IPS DF 19.7 (cell line): Measurements from ENCODE around the gene SHH.

Experiments used
- DNase-seq: peaks from one replicate; pipeline ENCODE4 v3.0.0-alpha.2; 2013; ENCODE audit warnings: low read depth, low spot score

SHH gene

DNA sequence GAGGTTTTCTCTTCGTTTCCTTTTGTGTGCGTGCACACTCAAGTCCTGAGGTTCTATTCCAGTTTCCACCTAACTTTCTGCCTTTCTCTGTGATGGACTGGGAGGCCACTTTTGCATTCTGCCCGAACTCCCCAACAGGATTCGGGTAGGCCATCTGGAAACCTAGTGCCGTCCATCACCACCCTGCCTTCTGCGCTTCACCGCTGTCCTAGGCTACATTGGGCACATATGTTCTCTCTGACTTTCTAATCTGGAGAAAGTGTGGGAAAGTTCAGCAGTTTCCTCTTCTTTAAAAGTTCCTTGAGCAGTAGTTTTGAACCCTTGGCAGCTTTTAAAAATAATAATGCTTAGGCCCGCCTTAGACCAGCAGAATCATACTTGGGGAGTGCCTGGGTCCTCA is 46.8 kb downstream of the SHH start:
- DNase-seq = no peak

DNA sequence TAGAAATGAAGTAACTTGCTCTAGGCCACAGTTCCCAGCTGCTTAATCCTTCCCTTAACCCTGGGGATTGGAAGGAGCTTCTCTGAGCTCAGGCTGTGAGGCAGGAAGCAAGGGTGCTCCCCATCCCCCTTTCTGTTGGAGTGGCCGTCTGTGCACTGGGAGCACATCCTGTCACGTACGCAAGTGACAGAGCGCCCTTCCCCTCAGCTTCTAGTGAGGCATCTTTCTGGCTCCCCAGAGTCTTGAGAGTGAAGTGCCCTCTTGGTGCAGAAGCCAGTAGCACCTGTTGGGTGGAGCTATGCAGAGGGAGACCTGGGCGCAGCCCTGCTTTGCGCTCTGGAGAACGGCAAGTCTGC is 47.8 kb downstream of the SHH start:
- no peak for DNase-seq

DNA sequence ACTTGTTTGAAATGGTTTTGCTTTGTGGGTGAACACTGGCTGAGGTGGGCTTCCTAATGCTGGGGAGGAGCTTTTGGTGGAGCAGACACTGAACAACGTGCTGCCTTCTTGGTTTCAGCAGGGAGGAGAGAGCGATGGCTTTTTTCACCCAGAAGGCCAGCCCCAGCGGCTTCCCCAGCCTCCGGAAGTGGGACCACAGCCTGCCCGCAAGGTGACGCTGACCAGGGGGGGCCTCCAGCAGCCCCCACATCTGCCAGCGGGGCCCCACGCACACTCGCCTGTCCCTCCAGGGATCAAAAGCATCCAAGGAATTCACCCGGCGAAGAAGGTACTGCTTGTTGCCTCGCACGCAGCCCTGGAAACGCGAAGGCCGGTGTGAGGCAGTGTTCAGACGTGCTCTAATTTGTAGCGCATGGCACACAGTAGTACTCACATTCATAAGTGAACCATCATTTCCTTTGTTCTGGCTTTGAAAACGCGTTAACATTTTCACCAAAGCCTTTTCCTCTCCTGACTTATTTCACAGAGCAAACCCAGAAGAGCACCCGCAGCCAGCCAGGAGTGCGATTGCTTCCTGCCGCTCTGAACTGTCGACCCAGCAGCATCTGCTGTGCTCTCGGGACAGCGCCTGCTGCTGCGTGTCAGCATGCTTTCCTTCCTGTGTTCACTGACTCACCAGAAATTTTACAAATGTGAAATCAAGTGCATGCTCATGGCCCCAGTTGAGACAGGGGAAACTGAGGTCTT is 48.4 kb downstream of the SHH start:
- DNase-seq = no peak

- DNase-seq = no peak
These were observed 49.1 kb downstream of the SHH start for GRCh38 chr7:155763122-155763521.

DNA sequence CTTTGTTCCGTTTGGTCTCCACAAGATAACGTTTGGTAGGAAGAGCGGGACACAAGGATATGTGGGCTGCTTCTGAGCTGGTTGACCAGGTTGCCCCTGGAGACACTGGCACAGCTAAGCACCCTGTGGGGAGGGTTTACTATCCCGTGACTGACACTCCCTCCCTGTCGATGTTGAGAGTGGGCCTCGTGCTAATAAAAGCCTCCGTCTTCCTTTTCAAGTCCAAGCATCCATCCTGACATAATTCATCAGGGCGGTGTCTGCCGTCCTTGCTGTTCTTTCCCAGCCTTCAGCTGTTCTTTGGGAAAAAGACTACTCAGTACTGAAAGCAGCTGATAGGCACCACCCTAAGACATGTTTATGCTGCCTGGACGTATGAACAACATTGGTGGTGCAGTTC is 49.6 kb downstream of the SHH start:
- no peak for DNase-seq

DNA sequence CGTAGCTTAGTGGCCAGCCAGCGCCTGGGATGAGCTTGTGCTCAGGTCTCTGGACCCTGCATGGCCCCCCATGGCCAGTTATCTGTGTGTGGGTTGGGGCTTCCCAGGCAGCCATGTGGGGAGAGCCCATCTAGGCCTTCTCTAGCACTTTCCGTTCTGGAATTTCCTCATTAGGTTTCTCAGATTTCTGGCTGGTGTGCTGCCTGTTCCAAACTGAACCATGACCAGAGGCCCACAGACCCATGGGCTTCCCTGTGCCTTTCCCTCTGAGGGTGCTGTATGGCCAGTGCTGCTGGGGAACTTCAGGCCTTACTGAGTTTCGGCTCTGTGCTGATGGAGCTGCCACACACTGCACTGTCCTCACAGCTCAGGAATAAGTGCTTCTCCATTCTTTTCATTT is 50.2 kb downstream of the SHH start:
- no peak for DNase-seq

DNA sequence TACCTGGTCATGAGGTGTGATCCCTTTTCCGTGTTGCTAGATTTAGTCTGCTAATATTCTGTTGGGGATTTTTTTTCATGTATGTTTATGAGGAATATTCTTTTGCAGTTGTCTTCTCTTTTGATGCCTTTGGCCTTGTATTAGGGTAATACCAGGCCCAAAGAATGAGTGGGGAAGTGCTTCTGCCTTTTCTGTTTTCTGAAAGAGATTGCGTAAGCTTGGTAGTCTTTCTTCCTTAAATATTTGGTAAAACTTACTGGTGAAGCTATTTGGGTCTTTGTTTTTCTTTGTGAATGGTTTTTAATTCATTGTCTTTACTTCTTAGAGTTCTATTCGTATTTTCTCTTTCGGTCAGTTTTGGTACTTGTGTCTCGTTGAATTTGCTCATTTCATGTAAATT is 51.1 kb downstream of the SHH start:
- no peak for DNase-seq

GRCh38 chr7:155759740-155760430 is 52.4 kb downstream of the SHH start:
- no peak for DNase-seq

DNA sequence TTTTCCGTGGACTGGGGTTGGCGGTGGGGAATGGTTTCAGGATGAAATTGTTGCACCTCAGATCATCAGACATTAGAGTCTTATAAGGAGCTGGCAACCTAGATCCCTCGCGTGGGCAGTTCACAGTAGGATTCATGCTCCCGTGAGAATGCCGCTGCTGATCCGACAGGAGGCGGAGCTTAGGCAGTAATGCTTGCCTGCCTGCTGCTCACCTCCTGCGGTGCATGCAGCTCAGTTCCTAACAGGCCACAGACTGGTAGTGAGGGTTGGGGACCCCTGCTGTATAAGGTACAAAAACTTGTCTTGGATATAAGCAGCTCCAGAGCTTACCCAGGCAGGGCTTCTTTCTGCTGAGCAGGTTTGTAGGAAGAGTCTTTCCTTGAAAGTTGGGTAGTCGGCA is 53.9 kb downstream of the SHH start:
- DNase-seq = no peak

GRCh38 chr7:155756322-155756721 is 55.9 kb downstream of the SHH start:
- no peak for DNase-seq

GRCh38 chr7:155755026-155755425 is 57.2 kb downstream of the SHH start:
- no peak for DNase-seq

DNA sequence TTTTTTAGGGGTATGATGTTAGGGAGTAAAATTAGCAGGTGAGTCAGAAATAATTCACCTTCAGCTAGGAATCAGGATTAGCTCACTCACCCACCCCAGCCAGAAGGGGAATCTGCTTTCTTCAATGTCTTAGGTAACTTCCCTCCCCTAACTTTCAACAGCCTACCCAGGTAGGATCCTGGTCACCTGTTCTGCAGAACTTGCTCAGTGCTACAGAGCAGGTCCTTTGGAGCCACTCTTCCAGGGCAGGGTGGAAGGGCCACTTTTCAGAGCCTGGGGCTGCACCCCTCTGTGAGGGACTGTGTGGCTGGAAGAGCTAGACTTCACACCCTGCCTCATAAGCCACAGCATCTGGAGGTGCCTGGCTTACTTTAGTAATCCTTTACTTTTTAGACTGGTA is 58.1 kb downstream of the SHH start:
- DNase-seq = no peak

GRCh38 chr7:155753446-155753965 is 58.8 kb downstream of the SHH start:
- no peak for DNase-seq

DNA sequence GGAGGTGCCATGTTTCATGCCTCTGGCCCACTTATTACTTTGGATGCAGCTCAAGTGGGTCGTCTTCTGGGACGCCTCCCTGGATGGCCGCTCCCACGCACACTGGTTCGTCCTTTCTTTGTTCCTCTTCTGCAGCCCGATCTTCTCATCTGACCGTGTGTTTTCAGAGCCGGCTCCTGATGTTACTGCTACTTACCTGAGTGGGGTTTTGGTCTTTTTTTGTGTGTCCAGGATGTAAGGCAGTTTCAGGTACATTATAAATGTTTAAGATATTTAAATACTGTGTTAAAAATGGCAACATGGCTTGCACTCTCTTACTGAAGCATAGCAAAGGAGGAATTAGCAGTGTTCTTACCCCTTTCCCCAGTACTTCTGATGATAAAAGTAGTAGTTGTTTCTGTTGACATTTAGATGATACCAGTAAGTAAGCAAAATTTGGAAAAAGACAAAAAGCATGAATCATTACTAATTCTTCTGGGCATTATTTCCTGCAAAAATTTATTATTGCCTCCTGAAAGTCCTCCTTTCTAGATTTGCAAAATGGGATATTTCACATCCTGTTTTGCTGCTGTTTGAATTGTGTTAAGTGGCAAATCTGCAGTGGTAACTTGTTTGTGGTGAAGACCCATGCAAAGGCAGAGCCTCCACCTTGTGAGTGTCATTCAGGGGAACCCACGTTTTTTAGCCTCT is 59.4 kb downstream of the SHH start:
- DNase-seq = no peak

DNA sequence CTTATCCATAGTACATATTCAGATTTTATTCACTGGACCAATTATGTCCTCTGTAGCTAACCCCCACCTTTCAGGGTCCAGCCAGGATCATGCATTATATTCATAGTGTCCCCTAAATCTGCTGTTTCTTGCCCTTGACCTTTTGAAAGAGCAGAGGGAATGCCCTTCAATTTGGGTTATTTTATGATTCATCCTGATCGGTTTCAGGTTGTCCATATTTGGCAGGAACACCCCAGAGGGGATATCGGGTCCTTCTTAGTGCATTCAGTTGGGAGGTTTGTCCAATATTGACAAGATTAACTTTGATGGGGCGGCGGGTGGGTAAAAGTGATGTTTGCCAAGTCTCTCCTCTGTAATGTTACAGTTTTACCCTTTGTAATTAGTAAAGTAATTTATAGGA is 60.9 kb downstream of the SHH start:
- DNase-seq = no peak

- no peak for DNase-seq
These were observed 61.8 kb downstream of the SHH start for GRCh38 chr7:155750255-155751125.
